H1 (cell line): ENCODE data around the gene TMEM255B. TPM values are rescaled to one million over a fixed set of nuclear protein-coding genes. Genes with fewer than 3 reads are reported as not detected.

Source experiments
- CTCF ChIA-PET: fragments of 300-600 bp; sonication (Branson Sonifier 250); formaldehyde crosslinking; loops from one replicate; lab custom pipeline; 2021; ENCODE audit not compliant: partially characterized antibody; lab: Charles Lee
- POLR2A ChIA-PET: fragments of 300-600 bp; sonication (Branson Sonifier 250); formaldehyde crosslinking; loops from one replicate; lab custom pipeline; 2021; ENCODE audit warnings: inconsistent platforms; ENCODE audit not compliant: partially characterized antibody; lab: Charles Lee
- DNase-seq, 2 experiments: peaks; one replicate each; pipeline versions ENCODE4 v3.0.0 to v3.0.0-alpha.2; 2010 to 2022; ENCODE audit warnings: low spot score in 2 of 2, low read depth in 1 of 2, mixed read lengths in 1 of 2
- FAIRE-seq: peaks from 2 replicates; lab custom pipeline; 2011; peaks lifted over from hg19 to GRCh38; lab: Jason Lieb, UNC
- H2AFZ ChIP-seq: 2 replicates; pipeline ENCODE4 v1.8.1; 2012; ENCODE audit warnings: low read length, inconsistent platforms
- H2AK5ac ChIP-seq: 2 replicates; pipeline ENCODE4 v1.6.1; 2013; ENCODE audit warnings: low read depth, low read length
- H2BK120ac ChIP-seq: replicated peaks from 2 replicates; pipeline ENCODE3; 2013; ENCODE audit warnings: low read depth, low read length, inconsistent platforms
- H2BK12ac ChIP-seq: 2 replicates; pipeline ENCODE4 v1.6.1; 2013; ENCODE audit warnings: low read depth, low read length
- H2BK15ac ChIP-seq: 2 replicates; pipeline ENCODE4 v1.6.1; 2013; ENCODE audit warnings: low read length
- H2BK20ac ChIP-seq: 2 replicates; pipeline ENCODE4 v1.6.1; 2013; ENCODE audit warnings: low read length
- H2BK5ac ChIP-seq: 2 replicates; pipeline ENCODE4 v1.6.1; 2013; ENCODE audit warnings: low read depth, low read length
- H3K14ac ChIP-seq: 2 replicates; pipeline ENCODE4 v1.6.1; 2013; ENCODE audit warnings: inconsistent platforms; ENCODE audit not compliant: insufficient read length
- H3K18ac ChIP-seq: 2 replicates; pipeline ENCODE4 v1.6.1; 2013; ENCODE audit warnings: low read length; ENCODE audit errors: extremely low read depth
- H3K23ac ChIP-seq: 2 replicates; pipeline ENCODE4 v1.6.1; 2013; ENCODE audit warnings: inconsistent platforms; ENCODE audit not compliant: insufficient read length
- H3K23me2 ChIP-seq: 2 replicates; pipeline ENCODE4 v1.6.1; 2013; ENCODE audit warnings: low read depth, low read length
- H3K27ac ChIP-seq: 2 replicates; pipeline ENCODE4 v1.6.1; 2011; ENCODE audit warnings: low read depth, low read length, inconsistent platforms
- H3K27me3 ChIP-seq, 4 experiments: replicated peaks in 1 of 4; 1 replicate in 1 of 4; 2 replicates in 3 of 4; pipeline versions ENCODE4 v1.6.1 to v1.8.1; 2011 to 2013; ENCODE audit warnings: low read length in 3 of 4, mild to moderate bottlenecking in 3 of 4, inconsistent platforms in 2 of 4, mixed read lengths in 2 of 4, moderate library complexity in 1 of 4; ENCODE audit not compliant: control insufficient read depth in 3 of 4, insufficient read depth in 3 of 4; ENCODE audit errors: extremely low read depth in 1 of 4
- H3K36me3 ChIP-seq, 4 experiments: 2 replicates each; pipeline versions ENCODE4 v1.6.1 to v1.8.1; 2011 to 2013; ENCODE audit warnings: mild to moderate bottlenecking in 4 of 4, low read length in 3 of 4, moderate library complexity in 2 of 4, control low read depth in 1 of 4, inconsistent platforms in 1 of 4; ENCODE audit not compliant: insufficient read depth in 4 of 4, control insufficient read depth in 2 of 4
- H3K4ac ChIP-seq: replicated peaks from 2 replicates; pipeline ENCODE3; 2013; ENCODE audit warnings: low read length, low read depth, mixed read lengths, inconsistent platforms; ENCODE audit not compliant: insufficient read length
- H3K4me1 ChIP-seq, 4 experiments: replicated peaks in 1 of 4; 1 replicate in 1 of 4; 2 replicates in 3 of 4; pipeline versions ENCODE4 v1.6.1 to v1.8.1; 2011 to 2013; ENCODE audit warnings: low read length in 3 of 4, inconsistent platforms in 2 of 4, mixed read lengths in 1 of 4; ENCODE audit not compliant: insufficient read depth in 4 of 4, control insufficient read depth in 3 of 4
- H3K4me2 ChIP-seq, 2 experiments: 2 replicates each; pipeline versions ENCODE4 v1.6.1 to v1.8.1; 2011 to 2013; ENCODE audit warnings: low read depth in 2 of 2, low read length in 2 of 2, control low read depth in 1 of 2, inconsistent platforms in 1 of 2, mild to moderate bottlenecking in 1 of 2; ENCODE audit not compliant: insufficient read depth in 1 of 2
- H3K4me3 ChIP-seq, 4 experiments: fragments of 200-600, 300-600 bp in 1 of 4; sonication (generic), shearing (Covaris generic), sonication (Bioruptor Twin) in 1 of 4; 2 replicates each; pipeline versions ENCODE4 v1.5.1 to v1.8.1; 2011 to 2016; ENCODE audit warnings: low read length in 4 of 4, low read depth in 3 of 4, control low read depth in 2 of 4, inconsistent platforms in 2 of 4, mild to moderate bottlenecking in 2 of 4, mixed read lengths in 1 of 4, moderate library complexity in 1 of 4; ENCODE audit not compliant: insufficient read depth in 2 of 4; ENCODE audit errors: extremely low read depth in 1 of 4
- H3K56ac ChIP-seq: replicated peaks from 2 replicates; pipeline ENCODE3; 2013; ENCODE audit warnings: low read depth, mild to moderate bottlenecking, mixed read lengths, low read length, inconsistent platforms; ENCODE audit not compliant: insufficient read length
- H3K79me1 ChIP-seq: 2 replicates; pipeline ENCODE4 v1.6.1; 2013; ENCODE audit warnings: low read depth, low read length, control low read depth
- H3K79me2 ChIP-seq, 2 experiments: 2 replicates each; pipeline versions ENCODE4 v1.6.1 to v1.8.1; 2012 to 2013; ENCODE audit warnings: low read length in 2 of 2, mild to moderate bottlenecking in 2 of 2, inconsistent platforms in 1 of 2; ENCODE audit not compliant: insufficient read depth in 2 of 2, control insufficient read depth in 1 of 2
- H3K9ac ChIP-seq, 4 experiments: replicated peaks in 1 of 4; 1 replicate in 1 of 4; 2 replicates in 3 of 4; pipeline versions ENCODE4 v1.6.1 to v1.8.1; 2011 to 2013; ENCODE audit warnings: low read depth in 3 of 4, low read length in 3 of 4, control low read depth in 2 of 4, mild to moderate bottlenecking in 2 of 4, moderate library complexity in 2 of 4, inconsistent platforms in 1 of 4; ENCODE audit errors: extremely low read depth in 1 of 4
- H3K9me3 ChIP-seq, 2 experiments: 2 replicates each; pipeline versions ENCODE4 v1.6.1 to v1.8.1; 2012 to 2013; ENCODE audit warnings: mild to moderate bottlenecking in 2 of 2, moderate library complexity in 2 of 2, control low read depth in 1 of 2, inconsistent platforms in 1 of 2, low read depth in 1 of 2, low read length in 1 of 2, mixed read lengths in 1 of 2; ENCODE audit not compliant: insufficient read depth in 2 of 2
- H4K20me1 ChIP-seq, 2 experiments: replicated peaks in 1 of 2; 2 replicates each; pipeline versions ENCODE3 to v1.8.1; 2011 to 2013; ENCODE audit warnings: inconsistent platforms in 2 of 2, low read length in 2 of 2, mild to moderate bottlenecking in 1 of 2; ENCODE audit not compliant: insufficient read depth in 2 of 2, control insufficient read depth in 1 of 2
- H4K5ac ChIP-seq: 2 replicates; pipeline ENCODE4 v1.6.1; 2013; ENCODE audit warnings: low read length, low read depth, mixed read lengths, inconsistent platforms; ENCODE audit not compliant: insufficient read length
- H4K8ac ChIP-seq: 2 replicates; pipeline ENCODE4 v1.8.0; 2013; ENCODE audit warnings: mild to moderate bottlenecking, moderate library complexity, low read length, inconsistent platforms; ENCODE audit not compliant: insufficient read depth; ENCODE audit errors: extremely low read depth
- H4K91ac ChIP-seq: replicated peaks from 2 replicates; pipeline ENCODE3; 2013; ENCODE audit warnings: low read length, mixed read lengths, inconsistent platforms; ENCODE audit not compliant: insufficient read length
- ASH2L ChIP-seq: fragments of 200-600, 300-600 bp; sonication (generic); IDR thresholded peaks from one replicate; pipeline ENCODE4 v1.7.1; 2017; ENCODE audit warnings: low read length
- CHD2 ChIP-seq: IDR thresholded peaks from 2 replicates; pipeline ENCODE4 v1.6.1; 2012; ENCODE audit warnings: low read length, improper control_type of control experiment
- EP300 ChIP-seq, 2 experiments: IDR thresholded peaks; 1 replicate in 1 of 2; 2 replicates in 1 of 2; pipeline ENCODE4 v1.6.1; 2011 to 2012; ENCODE audit warnings: low read depth in 2 of 2, low read length in 2 of 2, mild to moderate bottlenecking in 2 of 2, borderline replicate concordance in 1 of 2, inconsistent platforms in 1 of 2, moderate library complexity in 1 of 2
- EZH2 ChIP-seq: fragments of 200-600 bp; sonication (generic); IDR thresholded peaks from 2 replicates; pipeline ENCODE4 v1.7.1; 2012; ENCODE audit warnings: low read depth, mild to moderate bottlenecking, moderate library complexity, low read length, inconsistent platforms; ENCODE audit not compliant: severe bottlenecking
- HDAC6 ChIP-seq: IDR thresholded peaks from one replicate; pipeline ENCODE4 v1.7.1; 2012; ENCODE audit warnings: low read depth, mild to moderate bottlenecking, inconsistent platforms, low read length, moderate library complexity
- TAF1 ChIP-seq: IDR thresholded peaks from 2 replicates; pipeline ENCODE4 v1.6.1; 2011; ENCODE audit warnings: mild to moderate bottlenecking, low read depth, low read length
- YY1 ChIP-seq: IDR thresholded peaks from 2 replicates; pipeline ENCODE4 v1.6.1; 2011; ENCODE audit warnings: low read depth, mild to moderate bottlenecking, low read length
- WGBS, 2 experiments: shearing (Covaris generic) in 1 of 2; methylation state at CpG; one replicate each; pipeline versions ENCODE4 v1.1.6 to v1.1.7; 2013 to 2015; ENCODE audit warnings: low lambda C conversion rate in 2 of 2, mixed read lengths in 2 of 2, inconsistent platforms in 1 of 2, low coverage in 1 of 2, missing lambda C conversion rate in 1 of 2; ENCODE audit not compliant: insufficient replicate concordance in 2 of 2, insufficient coverage in 1 of 2, insufficient read length in 1 of 2; ENCODE audit errors: extremely low coverage in 1 of 2, missing lambda C conversion rate in 1 of 2; 5-methylcytosine and 5-hydroxymethylcytosine counted together
- polyA plus RNA-seq, 7 experiments: library from polyadenylated mRNA; depleted of rRNA in 3 of 7; stranded (reverse) in 5 of 7; unstranded in 2 of 7; fragments of >200 nt in 5 of 7; fragments of 200-250 nt in 2 of 7; gene quantifications; 1 replicate in 5 of 7; 2 replicates in 1 of 7; 4 replicates in 1 of 7; pipeline versions ENCODE4 v1.2.1 to v1.2.3, GENCODE V29; 2011 to 2013; ENCODE audit warnings: missing spikeins in 2 of 7, mixed read lengths in 2 of 7
- total RNA-seq: library from RNA; stranded (reverse); fragmentation: NEBNext Ultra II Directional; extraction: Animal tissue kit (Norgen Biotek cat#: 25700); gene quantifications from 2 replicates; pipeline ENCODE4 v1.2.1, GENCODE V29; 2021

Gene TMEM255B
- total and polyA plus RNA-seq, 2 of the 8 experiments (the other 6 are each of a cell fraction or from before 2014, with no cell fraction given) = 3.4 to 4.4 TPM

GRCh38 chr13:113764793-113765563, 6.0 kb downstream of the TMEM255B start:
- Histone ChIP-seq H3K27ac (no peak overlapping the region), H3K4ac (no peak overlapping the region), H2AFZ (no peak overlapping the region), H3K79me1 (no peaks in the 10 kb centered on the region), H2BK5ac (no peak overlapping the region), H3K27me3 (peaks cover 0 to 14% (median 12%) of the 10 kb centered on the region in 4 experiments; a peak in 6 of 7 replicates), H3K79me2 (no peaks in the 10 kb centered on the region), H4K91ac (no peak overlapping the region), H3K9ac (no peak overlapping the region; a peak in 1 of 7 replicates), H3K4me3 (no peak overlapping the region), H2BK120ac (no peak overlapping the region), H3K56ac (no peak overlapping the region), H4K5ac (no peak overlapping the region), H3K36me3 (no peaks in the 10 kb centered on the region), H3K4me1 (peaks cover 0 to 6% (median 3%) of the 10 kb centered on the region in 4 experiments; a peak in 2 of 7 replicates), H3K23ac (no peak overlapping the region), H3K23me2 (peaks cover 4% of the 10 kb centered on the region; the same call in 1 of the 2 replicates), H4K20me1 (peaks cover 0 to 2% of the 10 kb centered on the region in 2 experiments), H3K14ac (no peak overlapping the region), H2BK20ac (no peak overlapping the region), H3K9me3 (no peaks in the 10 kb centered on the region), H2BK15ac (no peak overlapping the region), H2AK5ac (no peak overlapping the region), H3K4me2 (no peak overlapping the region), H2BK12ac (no peak overlapping the region), H3K18ac (no peak overlapping the region), H4K8ac (no peak overlapping the region)
- POLR2A ChIA-PET = interaction anchor here (1.0 kb wide), 1 partner anchor 138 kb away, joined by 3 read pairs; no protein-coding TSS in a partner anchor
- CTCF ChIA-PET = interaction anchor here (1.4 kb wide), 1 partner anchor 23 kb away, joined by 5 read pairs; no protein-coding TSS in a partner anchor
- WGBS, 2 experiments = 92% methylated on average over 19 of the region's 19 CpGs; no CpG with 5 or more reads in 1 of the 2 experiments
- DNase-seq = no peak
- FAIRE-seq = no peak
- TF ChIP-seq ASH2L (no peak), YY1 (no peak), EZH2 (no peak), EP300 (IDR thresholded peaks at IDR 0.05; ENCODE audit: borderline replicate concordance in 1 of 2, low read depth in 2 of 2, low read length in 2 of 2) (no peak), CHD2 (no peak), HDAC6 (no peak), TAF1 (no peak)
